Lower lobe of right lung (tissue), 2 donors: ENCODE data around the gene RADIL. TPM values are rescaled to one million over a fixed set of nuclear protein-coding genes. Genes with fewer than 3 reads are reported as not detected.

Experiments used
- ATAC-seq, 2 donors: fragments of 200-7000 bp; cut with Tn5 transposase; one replicate each; pipeline ENCODE4 v1.9.1; 2020 to 2022; ENCODE audit warnings: mild to moderate bottlenecking in 2 of 2, moderate library complexity in 2 of 2
- DNase-seq: peaks from one replicate; pipeline ENCODE4 v3.0.0-alpha.2; 2020
- H3K27ac ChIP-seq: fragments of 200-600 bp; one replicate; pipeline ENCODE4 v1.8.0; 2022
- H3K27me3 ChIP-seq: fragments of 200-600 bp; one replicate; pipeline ENCODE4 v1.8.0; 2022; ENCODE audit warnings: low read depth
- H3K36me3 ChIP-seq: fragments of 200-600 bp; one replicate; pipeline ENCODE4 v1.8.0; 2022; ENCODE audit warnings: mild to moderate bottlenecking
- H3K4me1 ChIP-seq: fragments of 200-600 bp; one replicate; pipeline ENCODE4 v1.8.0; 2022
- H3K4me3 ChIP-seq: fragments of 200-600 bp; one replicate; pipeline ENCODE4 v1.8.0; 2022; ENCODE audit warnings: mild to moderate bottlenecking
- H3K9me3 ChIP-seq: fragments of 200-600 bp; one replicate; pipeline ENCODE4 v1.8.0; 2022
- intact Hi-C: fragments of 100-400 bp; cut with DNase I; formaldehyde crosslinking; loops from one replicate; pipeline ENCODE4 v1.11.0; 2022
- total RNA-seq: library from RNA; stranded (reverse); fragmentation: NEBNext Ultra II Directional; extraction: Animal tissue kit (Norgen Biotek cat#: 25700); gene quantifications from one replicate; pipeline ENCODE4 v1.2.1, GENCODE V29; 2021
- TF ChIP-seq, protein P1 (sequence below): fragments of 200-600 bp; IDR thresholded peaks from one replicate; pipeline ENCODE4 v1.8.0; 2022; ENCODE audit warnings: antibody characterized with exemption, mild to moderate bottlenecking
- donor health status: DM: no; HTN: yes; CAD: no; lungs with severe emphysema.

The RADIL gene
- total RNA-seq, 1 donor from 2014 or later: 9.7 TPM

DNA sequence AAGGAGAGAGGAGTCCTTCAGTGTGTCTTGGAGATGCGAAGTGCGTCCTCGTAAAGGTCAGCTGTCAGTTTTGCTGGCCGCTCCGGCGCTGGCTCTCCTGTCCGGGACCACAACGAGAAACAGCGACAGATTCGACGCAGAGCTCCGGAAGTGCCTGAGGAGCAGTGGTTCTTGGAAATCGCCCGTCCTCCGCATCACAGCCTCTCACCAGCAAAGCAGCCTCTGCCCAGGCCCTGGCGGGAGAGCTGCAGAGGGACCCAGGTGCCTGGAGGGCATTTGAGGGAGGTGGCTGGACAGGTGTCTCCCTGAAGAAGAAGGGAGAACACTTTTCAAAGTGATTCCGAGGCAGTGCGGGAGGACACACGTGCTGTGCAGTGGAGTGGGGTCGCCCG is 119.7 kb downstream of the RADIL start:
- Histone ChIP-seq H3K27me3 (no peaks in the 10 kb centered on the region), H3K4me1 (no peaks in the 10 kb centered on the region), H3K4me3 (no peak overlapping the region), H3K36me3 (peaks cover 87% of the 10 kb centered on the region), H3K27ac (no peak overlapping the region), H3K9me3 (no peaks in the 10 kb centered on the region)
- intact Hi-C loops: no loop called here
- TF ChIP-seq, protein P1, sequence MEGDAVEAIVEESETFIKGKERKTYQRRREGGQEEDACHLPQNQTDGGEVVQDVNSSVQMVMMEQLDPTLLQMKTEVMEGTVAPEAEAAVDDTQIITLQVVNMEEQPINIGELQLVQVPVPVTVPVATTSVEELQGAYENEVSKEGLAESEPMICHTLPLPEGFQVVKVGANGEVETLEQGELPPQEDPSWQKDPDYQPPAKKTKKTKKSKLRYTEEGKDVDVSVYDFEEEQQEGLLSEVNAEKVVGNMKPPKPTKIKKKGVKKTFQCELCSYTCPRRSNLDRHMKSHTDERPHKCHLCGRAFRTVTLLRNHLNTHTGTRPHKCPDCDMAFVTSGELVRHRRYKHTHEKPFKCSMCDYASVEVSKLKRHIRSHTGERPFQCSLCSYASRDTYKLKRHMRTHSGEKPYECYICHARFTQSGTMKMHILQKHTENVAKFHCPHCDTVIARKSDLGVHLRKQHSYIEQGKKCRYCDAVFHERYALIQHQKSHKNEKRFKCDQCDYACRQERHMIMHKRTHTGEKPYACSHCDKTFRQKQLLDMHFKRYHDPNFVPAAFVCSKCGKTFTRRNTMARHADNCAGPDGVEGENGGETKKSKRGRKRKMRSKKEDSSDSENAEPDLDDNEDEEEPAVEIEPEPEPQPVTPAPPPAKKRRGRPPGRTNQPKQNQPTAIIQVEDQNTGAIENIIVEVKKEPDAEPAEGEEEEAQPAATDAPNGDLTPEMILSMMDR: no peak
- DNase-seq (no peak), ATAC-seq (no peak)

DNA sequence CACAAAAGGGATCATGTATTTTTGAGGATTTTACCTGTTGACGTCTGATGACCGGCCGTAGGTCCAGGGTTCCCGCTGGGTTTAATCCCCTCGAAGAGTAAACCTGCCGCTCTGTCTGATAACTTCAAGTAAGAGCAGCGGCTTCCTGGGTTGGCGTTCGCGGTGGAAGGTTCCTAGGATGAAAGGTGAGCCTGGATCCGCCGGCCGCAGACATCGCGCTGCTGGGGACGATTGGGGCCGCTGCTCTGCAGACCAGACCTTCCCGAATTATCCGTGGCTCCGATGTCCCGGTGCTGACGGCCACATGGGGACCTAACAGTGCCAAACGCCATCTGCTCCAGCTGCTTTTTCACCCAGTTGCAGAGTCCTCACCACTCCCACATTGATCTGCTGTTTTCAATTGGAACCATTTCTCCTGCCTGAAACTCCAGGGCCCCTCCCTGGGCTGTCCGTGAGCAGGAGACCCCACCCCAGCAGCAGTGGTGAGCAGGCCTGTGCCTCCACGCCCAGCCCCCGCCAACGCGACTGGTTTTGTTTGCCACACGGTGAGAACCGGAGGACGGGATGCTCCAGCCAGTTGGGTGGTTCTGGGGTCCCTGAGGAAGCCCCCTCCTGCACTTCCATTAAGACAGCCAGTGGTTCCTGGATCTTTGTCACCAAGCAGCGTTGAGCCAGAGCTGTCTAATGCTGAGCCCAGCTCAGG is 120.3 kb downstream of the RADIL start:
- Histone ChIP-seq H3K27ac (no peak overlapping the region), H3K4me1 (no peaks in the 10 kb centered on the region), H3K9me3 (no peaks in the 10 kb centered on the region), H3K36me3 (peaks cover 93% of the 10 kb centered on the region), H3K27me3 (no peaks in the 10 kb centered on the region), H3K4me3 (no peak overlapping the region)
- TF ChIP-seq, protein P1: no peak
- intact Hi-C loops: no loop called here
- DNase-seq (no peak), ATAC-seq (no peak)

DNA sequence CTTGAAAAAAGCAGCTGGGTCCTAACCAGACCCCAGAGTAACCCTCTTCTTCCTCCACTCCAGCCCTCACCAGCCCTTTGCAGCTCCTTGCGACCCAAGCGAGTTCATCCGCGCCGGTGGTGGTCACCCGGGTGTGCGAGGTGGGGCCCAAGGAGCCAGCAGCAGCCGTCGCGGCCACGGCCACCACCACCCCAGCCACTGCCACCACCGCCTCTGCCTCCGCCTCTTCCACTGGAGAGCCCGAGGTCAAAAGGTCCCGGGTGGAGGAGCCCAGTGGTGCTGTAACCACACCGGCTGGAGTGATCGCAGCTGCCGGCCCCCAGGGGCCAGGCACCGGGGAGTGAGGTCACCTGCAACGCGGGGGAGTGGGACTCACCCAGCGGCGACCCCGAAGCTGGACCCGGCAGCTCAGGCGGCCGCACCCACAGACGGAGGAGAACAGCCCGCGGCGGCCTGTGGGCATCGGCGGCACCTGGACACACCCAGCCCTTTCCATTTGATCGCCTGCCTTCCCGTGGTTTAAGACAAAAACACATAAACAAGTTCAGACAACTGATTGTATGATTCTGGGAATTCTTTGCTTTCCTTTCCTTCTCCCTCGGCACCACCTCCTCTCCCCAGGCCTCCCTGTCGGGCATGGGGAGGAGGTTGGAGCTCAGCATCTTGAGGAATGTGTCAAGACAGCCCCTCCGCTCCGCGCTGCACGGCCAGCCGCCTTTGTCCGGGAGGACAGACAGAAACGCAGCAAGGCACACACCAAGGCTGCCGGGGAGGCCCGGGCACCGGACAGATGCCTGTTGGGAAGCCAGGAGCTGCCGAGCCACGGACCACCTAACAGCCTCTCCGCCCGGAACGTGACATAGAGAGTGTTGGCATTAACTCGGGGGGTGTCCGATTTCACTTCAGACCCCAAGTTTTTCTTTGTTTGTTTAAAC is 121.1 kb downstream of the RADIL start:
- TF ChIP-seq, protein P1: no peak
- H3K27ac ChIP-seq: no peak overlapping the region
- H3K4me1 ChIP-seq: no peaks in the 10 kb centered on the region
- H3K4me3 ChIP-seq: no peak overlapping the region
- peaks cover 97% of the 10 kb centered on the region for H3K36me3 ChIP-seq
- DNase-seq (no peak), ATAC-seq (no peak)
- H3K9me3 ChIP-seq: no peaks in the 10 kb centered on the region
- no peaks in the 10 kb centered on the region for H3K27me3 ChIP-seq
- intact Hi-C loops: no loop called here

DNA sequence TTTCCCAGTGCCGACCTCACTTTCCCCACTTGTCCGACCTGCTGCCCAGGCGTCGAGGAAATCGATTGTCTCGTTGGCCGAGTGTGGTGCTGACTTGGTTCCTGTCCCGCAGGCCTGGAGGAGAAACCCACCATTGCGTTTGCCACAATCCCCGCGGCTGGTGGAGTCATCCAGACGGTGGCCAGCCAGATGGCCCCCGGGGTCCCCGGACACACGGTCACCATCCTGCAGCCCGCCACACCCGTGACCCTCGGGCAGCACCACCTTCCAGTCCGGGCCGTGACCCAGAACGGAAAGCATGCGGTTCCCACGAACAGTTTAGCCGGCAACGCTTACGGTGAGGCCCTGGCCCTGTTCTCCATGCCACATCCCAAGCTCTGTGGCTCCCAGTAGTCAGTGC is 122.6 kb downstream of the RADIL start:
- Histone ChIP-seq H3K36me3 (peaks cover 98% of the 10 kb centered on the region), H3K27me3 (no peaks in the 10 kb centered on the region), H3K4me1 (no peaks in the 10 kb centered on the region), H3K9me3 (no peaks in the 10 kb centered on the region), H3K4me3 (no peak overlapping the region), H3K27ac (no peak overlapping the region)
- no peak for DNase-seq
- TF ChIP-seq, protein P1: no peak
- no peak for ATAC-seq
- intact Hi-C loops: no loop called here

DNA sequence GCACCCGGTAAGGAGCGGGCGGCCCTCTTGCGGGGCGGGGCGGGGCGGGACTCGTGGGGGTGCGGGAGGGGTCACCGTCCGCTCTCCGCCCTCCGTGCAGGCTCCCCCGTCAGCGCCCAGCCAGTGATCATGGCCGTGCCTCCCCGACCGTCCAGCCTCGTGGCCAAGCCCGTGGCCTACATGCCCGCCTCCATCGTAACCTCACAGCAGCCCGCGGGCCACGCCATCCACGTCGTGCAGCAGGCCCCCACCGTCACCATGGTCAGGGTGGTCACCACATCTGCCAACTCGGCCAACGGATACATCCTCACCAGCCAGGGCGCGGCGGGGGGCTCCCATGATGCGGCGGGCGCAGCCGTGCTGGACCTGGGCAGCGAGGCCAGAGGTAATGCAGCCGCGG is 124.3 kb downstream of the RADIL start:
- DNase-seq (no peak), ATAC-seq (no peak)
- Histone ChIP-seq H3K4me3 (no peak overlapping the region), H3K9me3 (no peaks in the 10 kb centered on the region), H3K4me1 (no peaks in the 10 kb centered on the region), H3K27ac (no peak overlapping the region), H3K27me3 (no peaks in the 10 kb centered on the region), H3K36me3 (peaks cover 100% of the 10 kb centered on the region)
- TF ChIP-seq, protein P1: no peak
- intact Hi-C loops: no loop called here
